OCI-LY7 (cell line): ENCODE data around the gene AXDND1.

ENCODE experiments used
- CTCF ChIP-seq: fragments of 200-600 bp; sonication (generic); conservative IDR thresholded peaks from 2 replicates; pipeline ENCODE4 v1.5.1; 2014; ENCODE audit warnings: mild to moderate bottlenecking, antibody characterized with exemption, low read length, moderate library complexity, mixed read lengths
- EZH2phosphoT487 ChIP-seq: fragments of 200-600 bp; sonication (generic); IDR thresholded peaks from 2 replicates; pipeline ENCODE4 v1.6.1; 2018; ENCODE audit warnings: low read depth, borderline replicate concordance, mild to moderate bottlenecking, mixed run types, antibody characterized with exemption, low read length, moderate library complexity, mixed read lengths

GRCh38 chr1:179583771-179584320, 218.1 kb downstream of the AXDND1 start:
- no peak for TF ChIP-seq CTCF
- no peak for TF ChIP-seq EZH2phosphoT487
